ENCODE data around the gene CFAP74.

Gene CFAP74

DNA sequence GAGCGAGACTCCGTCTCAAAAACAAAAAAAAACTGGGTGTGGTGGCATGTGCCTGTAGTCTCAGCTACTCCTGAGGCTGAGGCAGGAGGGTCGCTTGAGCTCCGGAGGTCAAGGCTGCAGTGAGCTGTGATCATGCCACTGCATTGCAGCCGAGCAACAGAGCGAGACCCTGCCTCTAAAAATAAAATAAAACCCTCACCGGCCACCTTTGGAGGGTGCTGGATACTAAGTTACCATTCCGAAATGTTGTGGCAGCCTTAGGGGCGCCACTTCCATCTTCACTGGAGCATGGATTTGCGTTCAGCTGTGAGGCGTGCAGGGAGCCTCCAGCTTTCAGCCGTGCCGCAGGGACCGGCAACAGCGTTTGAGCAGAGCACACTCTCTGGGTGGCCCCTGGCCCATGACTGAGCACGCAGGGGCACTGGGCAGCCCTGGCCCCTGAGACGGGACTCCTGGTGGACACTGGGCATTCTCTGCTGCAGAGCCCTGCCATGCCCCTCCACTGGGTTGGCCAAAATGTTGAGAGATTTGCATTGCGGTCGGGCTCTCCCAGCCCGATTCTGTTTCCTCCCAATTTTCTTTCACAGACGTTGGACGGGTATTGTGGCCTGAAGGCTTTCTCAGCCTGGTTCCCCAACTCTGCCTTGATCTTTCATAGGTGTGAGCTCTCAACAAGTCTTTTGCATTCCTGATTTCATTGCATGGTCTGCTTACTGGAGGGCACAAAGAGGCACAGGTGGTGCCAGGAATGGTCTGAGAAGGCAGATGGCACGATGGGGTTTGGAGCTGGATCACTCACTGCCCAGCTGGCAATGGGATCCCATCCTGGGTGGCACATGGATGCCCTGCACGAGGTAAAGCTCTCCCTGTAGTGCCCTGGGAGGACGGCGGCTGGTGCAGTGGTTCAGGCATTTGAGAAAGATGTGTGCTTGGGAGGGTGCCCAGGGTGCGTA, 5.8 kb upstream of the CFAP74 start:
- TF ChIP-seq CTCF (IDR thresholded peaks at IDR 0.05), result no peak
- H3K4me3 ChIP-seq, result no peak overlapping the region
- DNase-seq (ENCODE audit: low spot score), result no peak
- no peak overlapping the region for H3K27ac ChIP-seq

GRCh38 chr1:2004856-2005255, 1.3 kb upstream of the CFAP74 start:
- DNase-seq (ENCODE audit: low spot score), result no peak
- Histone ChIP-seq H3K27ac (no peak overlapping the region), H3K4me3 (no peak overlapping the region)
- no peak for TF ChIP-seq CTCF (IDR thresholded peaks at IDR 0.05)

- Histone ChIP-seq H3K27ac (no peak overlapping the region), H3K4me3 (no peak overlapping the region)
- TF ChIP-seq CTCF (IDR thresholded peaks at IDR 0.05), result no peak
- no peak for DNase-seq (ENCODE audit: low spot score)
Observed at GRCh38 chr1:2001773-2002411, 1.7 kb downstream of the CFAP74 start.

DNA sequence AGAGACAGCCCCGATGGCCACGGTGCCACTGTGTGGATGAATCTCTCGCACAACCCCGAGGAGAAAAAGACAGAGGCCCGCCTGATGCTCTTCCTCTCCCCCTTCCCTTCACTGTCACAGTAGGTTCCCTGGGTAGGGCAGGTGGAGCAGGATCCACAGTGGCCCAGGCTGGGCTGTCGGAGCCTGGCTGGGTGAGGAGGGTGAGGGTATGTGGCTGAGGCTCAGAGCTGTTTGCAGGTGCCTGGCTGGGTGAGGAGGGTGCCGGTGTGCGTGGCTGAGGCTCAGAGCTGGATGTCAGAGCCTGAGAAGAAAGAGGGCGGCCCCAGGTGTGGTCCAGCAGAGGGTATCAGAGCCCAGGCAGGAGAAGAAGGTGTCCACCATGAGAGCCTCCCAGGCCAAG, 2.7 kb downstream of the CFAP74 start:
- DNase-seq (ENCODE audit: low spot score), result no peak
- TF ChIP-seq CTCF (IDR thresholded peaks at IDR 0.05), result no peak
- Histone ChIP-seq H3K4me3 (no peak overlapping the region), H3K27ac (no peak overlapping the region)

DNA sequence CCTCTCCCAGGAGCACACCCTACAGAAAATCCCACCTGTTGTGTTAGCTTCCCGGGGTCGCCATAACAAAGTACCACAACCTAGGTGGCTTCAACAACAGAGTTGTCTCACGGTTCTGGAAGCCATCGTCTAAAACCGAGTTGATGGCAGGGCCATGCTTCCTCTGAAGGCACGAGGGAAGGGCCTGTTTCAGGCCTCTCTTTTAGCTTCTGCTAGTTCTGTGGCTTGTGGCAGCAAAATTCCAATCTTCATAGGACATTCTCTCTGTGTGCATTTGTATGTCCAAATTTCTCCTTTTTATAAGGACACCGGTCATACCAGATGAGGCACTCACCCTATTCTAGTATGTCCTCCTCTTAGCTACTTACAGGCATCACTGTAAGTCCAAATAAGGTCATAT, 3.2 kb downstream of the CFAP74 start:
- H3K4me3 ChIP-seq, result no peak overlapping the region
- H3K27ac ChIP-seq, result no peak overlapping the region
- DNase-seq (ENCODE audit: low spot score), result no peak
- no peak for TF ChIP-seq CTCF (IDR thresholded peaks at IDR 0.05)

DNA sequence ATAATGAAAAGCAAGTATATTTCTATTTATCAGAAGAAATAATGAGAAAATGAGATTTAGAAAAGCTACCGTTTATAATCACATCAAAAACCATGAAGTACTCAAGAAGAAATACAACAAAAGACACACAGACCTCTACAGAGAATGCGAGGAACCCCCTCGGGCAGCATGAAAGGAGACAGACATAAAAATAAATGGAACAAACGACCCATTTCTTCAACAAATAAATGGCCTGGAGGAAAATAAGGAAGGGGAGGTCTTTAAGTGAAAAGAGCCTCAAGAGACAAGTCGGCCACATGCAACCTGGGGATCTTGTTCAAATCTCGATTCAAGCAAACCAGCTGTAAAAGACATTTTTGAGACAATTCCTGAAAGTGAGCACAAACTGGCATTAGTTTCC, 6.0 kb downstream of the CFAP74 start:
- no peak for TF ChIP-seq CTCF (IDR thresholded peaks at IDR 0.05)
- H3K4me3 ChIP-seq, result no peak overlapping the region
- DNase-seq (ENCODE audit: low spot score), result no peak
- no peak overlapping the region for H3K27ac ChIP-seq

Data from coronary artery (tissue), 2 donors.